HepG2 (cell line): ENCODE measurements around the gene CCL19. TPM values are rescaled to one million over a fixed set of nuclear protein-coding genes. Genes with fewer than 3 reads are reported as not detected.

ENCODE experiments used
- ARNT2 ChIP-seq: sonication (generic); formaldehyde crosslinking; IDR thresholded peaks from 2 replicates; pipeline ENCODE4 v1.8.0; 2022; ENCODE audit warnings: mild to moderate bottlenecking, low read depth, missing genetic modification reagents, moderate library complexity
- CEBPG ChIP-seq: IDR thresholded peaks from 2 replicates; pipeline ENCODE4 v1.6.1; 2016
- CHD4 ChIP-seq: fragments of 200-600 bp; sonication (generic); IDR thresholded peaks from 2 replicates; pipeline ENCODE4 v1.7.0; 2017; ENCODE audit warnings: mild to moderate bottlenecking, low read length, borderline replicate concordance
- DR1 ChIP-seq: sonication (generic); formaldehyde crosslinking; IDR thresholded peaks from 2 replicates; pipeline ENCODE4 v1.8.0; 2021; ENCODE audit warnings: mild to moderate bottlenecking, missing genetic modification reagents, inconsistent platforms
- ETV5 ChIP-seq: IDR thresholded peaks from 2 replicates; pipeline ENCODE4 v1.6.1; 2018; ENCODE audit warnings: missing biosample characterization, missing genetic modification reagents, inconsistent platforms, borderline replicate concordance
- HOXA9 ChIP-seq: sonication (generic); formaldehyde crosslinking; IDR thresholded peaks from 2 replicates; pipeline ENCODE4 v1.8.1; 2022; ENCODE audit warnings: missing genetic modification reagents, mild to moderate bottlenecking, moderate library complexity, borderline replicate concordance
- ISX ChIP-seq: sonication (generic); formaldehyde crosslinking; conservative IDR thresholded peaks from 2 replicates; pipeline ENCODE4 v1.5.0; 2020; ENCODE audit warnings: missing genetic modification reagents
- LRRFIP1 ChIP-seq: sonication (generic); formaldehyde crosslinking; conservative IDR thresholded peaks from 2 replicates; pipeline ENCODE4 v1.4.0; 2020; ENCODE audit warnings: missing genetic modification reagents
- NCOA2 ChIP-seq: sonication (generic); formaldehyde crosslinking; IDR thresholded peaks from 2 replicates; pipeline ENCODE4 v1.8.0; 2022; ENCODE audit warnings: inconsistent platforms
- RCOR2 ChIP-seq: IDR thresholded peaks from 2 replicates; pipeline ENCODE4 v1.6.1; 2016; ENCODE audit warnings: missing biosample characterization, missing genetic modification reagents
- ZEB1 ChIP-seq: IDR thresholded peaks from 2 replicates; pipeline ENCODE4 v1.6.1; 2012; ENCODE audit warnings: mild to moderate bottlenecking, low read depth, inconsistent platforms; ENCODE audit not compliant: insufficient replicate concordance
- ZHX2 ChIP-seq, 2 experiments: sonication (generic) in 1 of 2; formaldehyde crosslinking in 1 of 2; IDR thresholded peaks; 2 replicates each; pipeline versions ENCODE4 v1.6.1 to v1.9.0; 2014 to 2022; ENCODE audit warnings: antibody characterized with exemption in 1 of 2, borderline replicate concordance in 1 of 2, inconsistent platforms in 1 of 2, low read depth in 1 of 2, missing genetic modification reagents in 1 of 2
- ZNF362 ChIP-seq: sonication (generic); formaldehyde crosslinking; IDR thresholded peaks from 2 replicates; pipeline ENCODE4 v1.4.0; 2020; ENCODE audit warnings: missing genetic modification reagents, mild to moderate bottlenecking, borderline replicate concordance
- ZNF550 ChIP-seq: sonication (generic); formaldehyde crosslinking; IDR thresholded peaks from 2 replicates; pipeline ENCODE4 v1.4.0; 2020; ENCODE audit warnings: mild to moderate bottlenecking, missing genetic modification reagents, borderline replicate concordance
- ZNF569 ChIP-seq: sonication (generic); formaldehyde crosslinking; IDR thresholded peaks from 2 replicates; pipeline ENCODE4 v1.5.0; 2020; ENCODE audit warnings: mild to moderate bottlenecking, missing genetic modification reagents, moderate library complexity, borderline replicate concordance
- ZNF598 ChIP-seq: sonication (generic); formaldehyde crosslinking; IDR thresholded peaks from 2 replicates; pipeline ENCODE4 v1.5.1; 2020; ENCODE audit warnings: mild to moderate bottlenecking, missing genetic modification reagents, borderline replicate concordance
- ZNF660 ChIP-seq: sonication (generic); formaldehyde crosslinking; IDR thresholded peaks from 2 replicates; pipeline ENCODE4 v1.5.1; 2020; ENCODE audit warnings: mild to moderate bottlenecking, low read depth, missing genetic modification reagents, borderline replicate concordance
- polyA plus RNA-seq, 8 experiments: library from polyadenylated mRNA; depleted of rRNA in 3 of 8; stranded (reverse) in 7 of 8; unstranded in 1 of 8; fragments of >200 nt; fragmentation: Illumina TruSeq in 4 of 8; extraction: Trizol in 4 of 8; gene quantifications; 2 replicates each; pipeline versions ENCODE4 v1.2.1 to v1.2.3, GENCODE V29; 2011 to 2016; ENCODE audit warnings: low read depth in 4 of 8, missing spikeins in 1 of 8, mixed read lengths in 1 of 8; ENCODE audit not compliant: insufficient read depth in 1 of 8
- total RNA-seq, 5 experiments: library from RNA; depleted of rRNA; stranded (reverse); fragments of >200 nt; fragmentation: Illumina TruSeq; extraction: Trizol; gene quantifications; 2 replicates each; pipeline ENCODE4 v1.2.3, GENCODE V29; 2016; ENCODE audit warnings: low read depth in 1 of 5
- TF ChIP-seq, protein P1 (sequence below): sonication (generic); formaldehyde crosslinking; IDR thresholded peaks from 2 replicates; pipeline ENCODE4 v1.4.0; 2020; ENCODE audit warnings: mild to moderate bottlenecking, missing genetic modification reagents

The CCL19 gene
- total and polyA plus RNA-seq, 2 of the 13 experiments (the other 11 are each of a cell fraction or from before 2014, with no cell fraction given): not detected

DNA sequence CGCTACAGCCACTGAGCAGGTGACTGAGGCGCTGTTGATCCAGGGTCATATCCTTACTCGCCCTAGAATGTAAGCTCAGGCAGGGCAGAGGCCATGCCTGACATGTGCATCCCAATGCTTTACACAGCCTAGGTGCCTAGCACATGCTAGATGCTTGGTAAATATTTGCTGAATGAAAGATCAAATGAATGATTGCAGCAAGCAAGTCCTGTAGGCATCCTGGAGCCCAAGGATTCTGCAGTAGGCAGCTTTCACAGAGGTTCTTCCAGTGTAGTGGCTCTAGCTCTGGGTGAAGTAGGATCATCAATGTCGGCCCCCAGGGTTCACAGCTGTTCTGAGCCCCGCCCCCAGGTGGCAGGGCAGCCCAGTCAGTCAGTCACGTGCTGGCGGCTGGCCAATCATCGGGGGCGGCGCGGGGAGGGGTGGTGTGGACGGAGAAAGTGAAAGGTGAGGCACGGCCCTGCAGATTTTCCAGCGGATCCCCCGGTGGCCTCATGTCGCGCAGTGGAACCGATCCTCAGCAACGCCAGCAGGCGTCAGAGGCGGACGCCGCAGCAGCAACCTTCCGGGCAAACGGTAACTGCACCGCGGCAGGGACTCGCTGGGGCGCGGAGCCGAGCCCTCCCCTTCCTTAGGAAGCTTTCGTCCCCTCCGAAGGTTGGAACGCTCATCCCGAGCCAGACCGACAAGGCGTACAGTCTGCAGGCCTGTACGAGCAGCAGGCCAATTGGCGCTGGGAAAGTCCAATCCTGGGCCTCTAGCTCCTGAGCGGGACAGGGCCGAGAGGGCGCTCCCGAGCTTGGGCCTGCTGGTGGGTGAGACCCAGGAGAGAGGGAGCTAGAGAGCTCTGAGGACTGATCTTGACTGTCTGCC is 44.6 kb downstream of the CCL19 start, which contains the start of gene GALT (continued):
- TF ChIP-seq ETV5 (CRISPR knock-in tag) (0 out of 2 replicates have a peak, but pooled peaks have one; percentile 37), CEBPG (CRISPR knock-in tag) (peak; percentile 33; the same call in 1 of the 2 replicates), ZNF550 (CRISPR knock-in tag) (no peak), NCOA2 (CRISPR knock-in tag) (peak; percentile 16; the same call in 1 of the 2 replicates), ARNT2 (CRISPR knock-in tag) (peak; percentile 79), CHD4 (no peak), DR1 (CRISPR knock-in tag) (peak; percentile 37; the same call in 1 of the 2 replicates), ZNF660 (CRISPR knock-in tag) (0 out of 2 replicates have a peak, but pooled peaks have one; percentile 65), ZHX2 (IDR thresholded peaks at IDR 0.05; ENCODE audit: low read depth) (no peak), ZHX2 (CRISPR knock-in tag; IDR thresholded peaks at IDR 0.05; ENCODE audit: borderline replicate concordance) (no peak), ZEB1 (no peak), ZNF598 (CRISPR knock-in tag) (peak; percentile 68; the same call in 1 of the 2 replicates), ZNF362 (CRISPR knock-in tag) (no peak), HOXA9 (CRISPR knock-in tag) (no peak), LRRFIP1 (CRISPR knock-in tag) (no peak), ISX (no peak), ZNF569 (CRISPR knock-in tag) (no peak), RCOR2 (CRISPR knock-in tag) (peak; percentile 12; the same call in 1 of the 2 replicates)
- TF ChIP-seq, protein P1, sequence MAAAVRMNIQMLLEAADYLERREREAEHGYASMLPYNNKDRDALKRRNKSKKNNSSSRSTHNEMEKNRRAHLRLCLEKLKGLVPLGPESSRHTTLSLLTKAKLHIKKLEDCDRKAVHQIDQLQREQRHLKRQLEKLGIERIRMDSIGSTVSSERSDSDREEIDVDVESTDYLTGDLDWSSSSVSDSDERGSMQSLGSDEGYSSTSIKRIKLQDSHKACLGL (CRISPR knock-in tag): no peak
